Uterus (tissue), 2 donors: ENCODE data around the gene DIDO1.
A peak's percentile ranks its signal among the peaks of the same experiment; 100 is the strongest.

ENCODE experiments used
- POLR2A ChIP-seq, 2 donors: fragments of 450-650 bp; IDR thresholded peaks; one replicate each; pipeline ENCODE4 v1.6.1; 2016; ENCODE audit warnings: antibody characterized with exemption in 2 of 2, mild to moderate bottlenecking in 1 of 2, moderate library complexity in 1 of 2
- TF ChIP-seq, protein P1 (sequence below), 4 experiments: fragments of 200-600 bp in 2 of 4; fragments of 450-650 bp in 2 of 4; sonication (generic) in 2 of 4; IDR thresholded peaks; one replicate each; pipeline ENCODE4 v1.5.1; 2016 to 2019; ENCODE audit warnings: antibody characterized with exemption in 4 of 4, mild to moderate bottlenecking in 2 of 4, moderate library complexity in 1 of 4

- no peak for TF ChIP-seq POLR2A (IDR thresholded peaks at IDR 0.05)
- TF ChIP-seq, protein P1, sequence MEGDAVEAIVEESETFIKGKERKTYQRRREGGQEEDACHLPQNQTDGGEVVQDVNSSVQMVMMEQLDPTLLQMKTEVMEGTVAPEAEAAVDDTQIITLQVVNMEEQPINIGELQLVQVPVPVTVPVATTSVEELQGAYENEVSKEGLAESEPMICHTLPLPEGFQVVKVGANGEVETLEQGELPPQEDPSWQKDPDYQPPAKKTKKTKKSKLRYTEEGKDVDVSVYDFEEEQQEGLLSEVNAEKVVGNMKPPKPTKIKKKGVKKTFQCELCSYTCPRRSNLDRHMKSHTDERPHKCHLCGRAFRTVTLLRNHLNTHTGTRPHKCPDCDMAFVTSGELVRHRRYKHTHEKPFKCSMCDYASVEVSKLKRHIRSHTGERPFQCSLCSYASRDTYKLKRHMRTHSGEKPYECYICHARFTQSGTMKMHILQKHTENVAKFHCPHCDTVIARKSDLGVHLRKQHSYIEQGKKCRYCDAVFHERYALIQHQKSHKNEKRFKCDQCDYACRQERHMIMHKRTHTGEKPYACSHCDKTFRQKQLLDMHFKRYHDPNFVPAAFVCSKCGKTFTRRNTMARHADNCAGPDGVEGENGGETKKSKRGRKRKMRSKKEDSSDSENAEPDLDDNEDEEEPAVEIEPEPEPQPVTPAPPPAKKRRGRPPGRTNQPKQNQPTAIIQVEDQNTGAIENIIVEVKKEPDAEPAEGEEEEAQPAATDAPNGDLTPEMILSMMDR (IDR thresholded peaks at IDR 0.05): peak; percentile 78 to 94 (median 88)
These were observed 45.9 kb upstream of the DIDO1 start for GRCh38 chr20:62971950-62972844.
